Fibroblast of villous mesenchyme (primary cell): ENCODE data around the gene GPR18. TPM values are rescaled to one million over a fixed set of nuclear protein-coding genes. Genes with fewer than 3 reads are reported as not detected.
"Not testable (repeated sequence)": the region's sequence is repeated elsewhere in the genome, so short reads cannot be mapped to it uniquely, and the experiment has no call there.

Source experiments
- DNase-seq: peaks from one replicate; pipeline ENCODE4 v3.0.0-alpha.2; 2010; ENCODE audit warnings: low read depth
- H3K4me3 ChIP-seq: 2 replicates; pipeline ENCODE4 v1.5.1; 2011; ENCODE audit warnings: low read depth, mild to moderate bottlenecking, low read length
- total RNA-seq: library from RNA; depleted of rRNA; stranded (reverse); fragments of >200 nt; gene quantifications from 2 replicates; pipeline ENCODE4 v1.2.3, GENCODE V29; 2012
- TF ChIP-seq, protein P1 (sequence below): IDR thresholded peaks from 2 replicates; pipeline ENCODE4 v1.5.1; 2012; ENCODE audit warnings: low read depth, mild to moderate bottlenecking, low read length; ENCODE audit not compliant: insufficient read depth

The GPR18 gene
- total RNA-seq, 1 donor, result not detected

DNA sequence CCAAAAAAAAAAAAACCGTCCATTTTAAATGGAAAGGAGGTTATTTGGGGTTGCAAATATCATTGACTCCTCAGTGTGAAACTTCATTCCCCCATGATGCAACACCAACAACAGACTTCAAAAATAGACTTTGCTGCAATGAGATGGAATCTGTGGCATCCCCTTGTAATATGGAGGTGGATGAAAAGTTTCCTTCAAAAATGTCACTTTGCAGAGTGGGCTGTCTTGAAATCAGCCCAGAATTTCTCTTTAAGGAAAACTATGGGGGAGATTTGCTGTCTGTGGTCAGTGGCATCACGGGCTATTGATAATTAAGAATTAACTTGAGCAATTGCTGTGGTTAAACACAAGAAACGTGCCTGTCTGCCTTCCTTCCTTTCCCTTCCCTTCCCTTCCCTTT lies 1.5 kb downstream of the GPR18 start:
- DNase-seq, result peak; percentile 50
- TF ChIP-seq, protein P1, sequence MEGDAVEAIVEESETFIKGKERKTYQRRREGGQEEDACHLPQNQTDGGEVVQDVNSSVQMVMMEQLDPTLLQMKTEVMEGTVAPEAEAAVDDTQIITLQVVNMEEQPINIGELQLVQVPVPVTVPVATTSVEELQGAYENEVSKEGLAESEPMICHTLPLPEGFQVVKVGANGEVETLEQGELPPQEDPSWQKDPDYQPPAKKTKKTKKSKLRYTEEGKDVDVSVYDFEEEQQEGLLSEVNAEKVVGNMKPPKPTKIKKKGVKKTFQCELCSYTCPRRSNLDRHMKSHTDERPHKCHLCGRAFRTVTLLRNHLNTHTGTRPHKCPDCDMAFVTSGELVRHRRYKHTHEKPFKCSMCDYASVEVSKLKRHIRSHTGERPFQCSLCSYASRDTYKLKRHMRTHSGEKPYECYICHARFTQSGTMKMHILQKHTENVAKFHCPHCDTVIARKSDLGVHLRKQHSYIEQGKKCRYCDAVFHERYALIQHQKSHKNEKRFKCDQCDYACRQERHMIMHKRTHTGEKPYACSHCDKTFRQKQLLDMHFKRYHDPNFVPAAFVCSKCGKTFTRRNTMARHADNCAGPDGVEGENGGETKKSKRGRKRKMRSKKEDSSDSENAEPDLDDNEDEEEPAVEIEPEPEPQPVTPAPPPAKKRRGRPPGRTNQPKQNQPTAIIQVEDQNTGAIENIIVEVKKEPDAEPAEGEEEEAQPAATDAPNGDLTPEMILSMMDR, result no peak
- no peak overlapping the region for H3K4me3 ChIP-seq

DNA sequence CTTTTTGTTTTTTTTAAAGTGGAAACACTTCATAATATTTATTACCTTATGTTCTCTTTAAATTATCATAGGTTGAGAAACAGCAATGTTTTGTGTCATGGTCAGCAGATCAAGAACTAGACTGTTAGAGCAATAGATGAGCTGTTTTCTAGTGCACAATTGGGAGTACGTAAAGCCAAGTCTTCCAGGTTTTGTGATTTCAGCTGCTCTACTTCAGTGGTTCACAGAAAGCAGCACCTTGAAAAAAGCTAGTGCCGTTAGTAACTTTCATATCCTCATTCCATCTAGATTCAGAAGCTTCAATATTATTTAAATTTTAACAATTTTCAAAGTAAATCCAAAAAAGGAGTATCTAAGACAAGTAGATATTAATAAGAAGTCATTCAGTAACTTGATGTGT lies 1.9 kb downstream of the GPR18 start:
- no peak overlapping the region for H3K4me3 ChIP-seq
- TF ChIP-seq, protein P1, result no peak
- no peak for DNase-seq

DNA sequence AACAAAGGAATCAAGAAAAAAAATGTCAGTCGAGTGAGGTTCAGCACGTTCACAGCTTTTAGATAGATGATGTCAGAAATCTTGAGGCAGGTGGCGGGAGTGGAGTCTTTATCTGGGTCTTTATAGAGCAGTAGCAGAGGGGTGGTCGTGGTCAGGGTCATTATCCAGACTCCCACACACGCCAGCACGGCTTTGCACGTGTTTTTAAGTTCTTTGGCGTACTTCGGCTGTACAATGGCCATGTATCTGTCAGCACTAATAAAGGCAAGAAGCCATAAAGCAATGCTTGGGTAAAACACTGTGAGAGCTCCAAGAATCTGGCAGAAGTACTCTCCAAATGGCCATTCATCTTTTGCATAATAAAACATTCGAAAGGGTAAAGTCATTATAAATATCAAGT lies 2.9 kb downstream of the GPR18 start:
- TF ChIP-seq, protein P1, result no peak
- H3K4me3 ChIP-seq, result no peak overlapping the region
- no peak for DNase-seq

DNA sequence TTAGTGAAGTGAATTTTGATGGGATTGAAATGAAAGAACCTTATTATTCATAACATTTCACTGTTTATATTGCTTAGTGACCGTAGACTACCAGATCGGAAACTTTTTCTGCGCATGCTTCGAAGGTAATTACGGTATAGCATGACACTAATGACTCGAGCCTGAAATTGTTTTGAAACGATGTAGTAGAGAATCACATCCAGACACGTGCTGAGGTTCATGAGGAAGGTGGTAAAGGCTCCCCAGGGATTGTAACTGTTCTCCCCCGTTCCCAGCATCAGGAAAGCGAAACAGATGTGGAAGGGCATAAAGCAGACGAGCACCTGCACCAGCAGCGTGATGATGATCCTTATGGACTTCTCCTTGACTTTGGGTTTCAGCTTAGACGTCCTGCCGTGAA lies 3.3 kb downstream of the GPR18 start:
- no peak overlapping the region for H3K4me3 ChIP-seq
- TF ChIP-seq, protein P1, result no peak

DNA sequence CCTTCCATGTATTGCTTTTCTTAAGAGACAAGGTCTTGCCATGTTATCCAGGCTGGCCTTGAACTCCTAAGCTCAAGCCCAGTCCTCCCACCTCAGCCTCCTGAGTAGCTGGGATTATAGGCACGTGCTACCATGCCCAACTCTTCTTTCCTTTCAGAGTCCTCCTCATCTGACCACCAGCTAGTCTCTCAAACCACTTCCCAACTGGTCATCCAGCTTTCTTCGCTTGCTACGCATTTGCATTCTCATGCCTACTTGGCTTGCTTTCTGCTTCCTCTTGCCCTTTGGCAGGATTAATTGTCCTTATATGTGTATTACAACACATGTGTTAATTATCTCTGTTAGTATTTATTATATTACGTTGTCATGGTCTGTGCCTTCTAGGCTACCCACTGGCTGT lies 6.3 kb downstream of the GPR18 start:
- TF ChIP-seq, protein P1, result no peak

More for the DNA sequence above, 3.3 kb downstream of the GPR18 start:
- no peak for DNase-seq

DNA sequence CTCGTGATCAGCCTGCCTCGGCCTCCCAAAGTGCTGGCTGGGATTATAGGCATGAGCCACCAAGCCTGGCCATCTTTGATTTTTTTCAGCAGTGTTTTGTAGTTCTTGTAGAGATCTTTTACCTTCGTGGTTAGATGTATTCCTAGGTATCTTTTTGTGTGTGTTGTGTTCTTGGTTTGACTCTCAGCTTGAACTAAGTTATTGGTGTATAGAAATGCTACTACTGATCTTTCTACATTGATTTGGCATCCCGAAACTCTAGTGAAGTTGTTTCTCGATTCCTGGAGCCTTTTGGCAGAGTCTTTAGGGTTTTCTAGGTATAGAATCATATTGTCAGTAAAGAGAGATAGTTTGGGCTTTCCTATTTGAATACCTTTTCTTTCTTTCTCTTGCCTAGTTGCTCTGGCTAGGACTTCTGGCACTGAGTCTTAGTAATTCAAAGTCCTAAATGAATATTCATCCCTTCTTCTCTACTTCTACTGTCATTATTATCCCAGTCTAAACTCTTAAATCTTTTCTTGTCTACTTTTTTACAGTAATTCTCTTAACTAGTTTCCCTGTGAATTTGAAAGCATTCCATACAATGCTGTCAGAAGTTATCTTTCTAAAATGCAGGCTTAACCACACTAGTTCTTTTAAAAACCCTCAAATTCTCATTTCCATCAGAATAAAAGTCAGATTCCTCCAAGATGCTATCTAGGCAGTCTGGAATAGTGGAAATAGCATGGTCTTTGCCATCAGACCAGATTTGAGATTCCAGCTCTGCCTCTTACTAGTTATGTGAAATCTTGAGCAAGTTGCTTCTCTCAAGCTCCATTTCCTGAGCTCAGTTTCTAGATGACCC lies 7.0 kb downstream of the GPR18 start:
- DNase-seq, result no peak
- H3K4me3 ChIP-seq, result no peak overlapping the region
- TF ChIP-seq, protein P1, result no peak

More for the DNA sequence above, 6.3 kb downstream of the GPR18 start:
- DNase-seq, result no peak
- H3K4me3 ChIP-seq, result no peak overlapping the region

DNA sequence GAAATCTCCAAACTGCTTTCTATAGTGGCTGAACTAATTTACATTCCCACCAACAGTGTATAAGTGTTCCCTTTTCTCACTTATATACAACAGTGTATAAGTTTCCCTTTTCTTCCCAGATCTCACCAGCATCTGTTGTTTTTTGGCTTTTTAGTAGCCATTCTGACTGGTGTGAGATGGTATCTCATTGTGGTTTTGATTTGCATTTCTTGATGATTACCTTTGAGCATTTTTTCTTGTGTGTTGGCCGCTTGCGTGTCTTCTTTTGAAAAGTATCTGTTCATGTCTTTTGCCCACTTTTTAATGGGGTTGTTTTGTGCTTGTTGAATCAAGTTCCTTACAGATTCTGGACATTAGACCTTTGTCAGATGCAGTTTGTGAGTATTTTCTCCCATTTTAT lies 8.6 kb downstream of the GPR18 start:
- H3K4me3 ChIP-seq, result not testable (repeated sequence)
- DNase-seq, result peak; percentile 31

DNA sequence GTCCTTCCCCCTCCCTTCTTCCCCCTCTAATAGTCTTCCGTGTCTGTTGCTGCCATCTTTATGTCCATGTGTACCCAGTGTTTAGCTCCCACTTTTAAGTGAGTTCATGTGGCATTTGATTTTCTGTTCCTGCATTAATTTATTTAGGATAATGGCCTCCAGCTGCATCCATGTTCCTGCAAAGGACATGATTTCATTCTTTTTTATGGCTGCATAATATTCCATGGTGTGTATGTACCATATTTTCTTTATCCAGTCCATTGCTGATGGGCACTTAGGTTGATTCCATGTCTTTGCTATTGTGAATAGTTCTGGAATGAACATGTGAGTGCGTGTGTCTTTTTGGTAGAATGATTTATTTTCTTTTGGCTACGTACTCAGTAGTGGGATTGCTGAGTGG lies 9.0 kb downstream of the GPR18 start:
- DNase-seq, H3K4me3 ChIP-seq: not testable (repeated sequence)
